Neural progenitor cell (in vitro differentiated cells): ENCODE data around the gene TMEM154.

ENCODE experiments used
- CTCF ChIP-seq: fragments of 200-600 bp; sonication (generic); IDR thresholded peaks from 2 replicates; pipeline ENCODE4 v1.5.1; 2017; ENCODE audit warnings: antibody characterized with exemption, mild to moderate bottlenecking
- EZH2 ChIP-seq: fragments of 200-600 bp; sonication (generic); IDR thresholded peaks from 2 replicates; pipeline ENCODE4 v1.6.1; 2017; ENCODE audit warnings: antibody characterized with exemption, mild to moderate bottlenecking, moderate library complexity

GRCh38 chr4:152689615-152690501 is 10.1 kb upstream of the TMEM154 start:
- TF ChIP-seq CTCF, result no peak
- no peak for TF ChIP-seq EZH2
